Fibroblast of the aortic adventitia (primary cell): ENCODE measurements around the gene KIF5C. TPM values are rescaled to one million over a fixed set of nuclear protein-coding genes. Genes with fewer than 3 reads are reported as not detected.

ENCODE experiments used
- DNase-seq: peaks from one replicate; pipeline ENCODE4 v3.0.0-alpha.2; 2010; ENCODE audit warnings: low read depth
- H3K4me3 ChIP-seq: 2 replicates; pipeline ENCODE4 v1.5.1; 2011; ENCODE audit warnings: low read depth, mild to moderate bottlenecking, control low read depth, low read length, moderate library complexity
- CTCF ChIP-seq: IDR thresholded peaks from 2 replicates; pipeline ENCODE4 v1.5.1; 2011; ENCODE audit warnings: mild to moderate bottlenecking, low read length, control low read depth, inconsistent platforms; ENCODE audit not compliant: insufficient read depth
- total RNA-seq: library from RNA; depleted of rRNA; stranded (reverse); fragments of >200 nt; gene quantifications from 2 replicates; pipeline ENCODE4 v1.2.3, GENCODE V29; 2012; ENCODE audit warnings: low replicate concordance

The KIF5C gene
- total RNA-seq, 1 donor: 0.09 TPM

GRCh38 chr2:148899638-148900318, 24.8 kb downstream of the KIF5C start:
- TF ChIP-seq CTCF: no peak
- DNase-seq: no peak
- H3K4me3 ChIP-seq: no peak overlapping the region

GRCh38 chr2:148900350-148900837, 25.4 kb downstream of the KIF5C start:
- no peak for TF ChIP-seq CTCF
- no peak for DNase-seq
- no peak overlapping the region for H3K4me3 ChIP-seq

- no peak for TF ChIP-seq CTCF
- DNase-seq: no peak
- H3K4me3 ChIP-seq: no peak overlapping the region
Measured at GRCh38 chr2:148901142-148901541, 26.1 kb downstream of the KIF5C start.

- TF ChIP-seq CTCF: no peak
- DNase-seq: no peak
- H3K4me3 ChIP-seq: no peak overlapping the region
Measured at GRCh38 chr2:148902798-148903197, 27.8 kb downstream of the KIF5C start.

- TF ChIP-seq CTCF: no peak
- no peak for DNase-seq
Measured at GRCh38 chr2:148903294-148903693, 28.3 kb downstream of the KIF5C start.

GRCh38 chr2:148903979-148904378, 29.0 kb downstream of the KIF5C start:
- DNase-seq: no peak
- no peak for TF ChIP-seq CTCF
- no peak overlapping the region for H3K4me3 ChIP-seq

More at GRCh38 chr2:148903294-148903693, 28.3 kb downstream of the KIF5C start:
- no peak overlapping the region for H3K4me3 ChIP-seq

GRCh38 chr2:148906124-148906523, 31.1 kb downstream of the KIF5C start:
- H3K4me3 ChIP-seq: no peak overlapping the region
- no peak for TF ChIP-seq CTCF
- no peak for DNase-seq
